GM19438 (cell line): Measurements from ENCODE around the gene TMEM223.
"Not testable (repeated sequence)": the region's sequence is repeated elsewhere in the genome, so short reads cannot be mapped to it uniquely, and the experiment has no call there.

ENCODE experiments used
- ATAC-seq: cut with Tn5 transposase; IDR thresholded peaks from one replicate; pipeline ENCODE4 v1.9.1; 2021; ENCODE audit warnings: low read depth; ENCODE audit not compliant: unreplicated experiment

TMEM223 gene

DNA sequence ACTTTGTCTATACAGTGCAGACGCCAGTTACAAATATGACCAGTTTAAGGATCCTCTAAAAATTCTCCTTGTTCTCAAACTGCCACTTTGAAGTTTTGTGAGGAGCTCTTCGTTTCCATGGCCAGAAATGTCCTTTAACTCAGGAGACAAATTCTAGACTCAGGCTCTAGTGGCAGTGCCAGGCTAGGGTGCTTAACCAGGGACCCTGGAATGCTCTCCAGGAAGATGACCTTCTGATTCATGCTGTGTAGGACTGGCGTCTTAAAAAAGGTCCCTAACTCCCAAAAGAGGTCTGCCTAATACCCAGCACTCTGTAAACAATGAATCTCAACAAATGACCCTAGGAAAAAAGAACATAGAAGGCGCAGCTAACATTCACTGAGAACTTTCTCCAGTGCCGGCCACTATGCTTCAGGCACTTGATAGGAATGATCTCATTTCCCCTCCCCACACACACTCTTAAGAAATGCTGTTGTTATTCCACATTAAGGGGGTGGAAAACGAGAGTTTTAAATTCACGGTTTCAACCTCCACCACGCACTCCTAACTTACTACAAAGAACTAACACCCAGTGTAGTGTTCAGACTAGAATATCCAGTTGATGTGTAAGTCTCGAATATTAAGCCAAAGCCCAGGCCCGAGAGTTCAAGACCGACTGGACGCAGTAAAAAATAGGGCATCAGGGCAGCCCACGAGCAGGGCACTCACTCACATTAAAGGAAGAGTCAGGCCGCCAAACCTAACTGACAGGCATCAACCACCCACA is 12.7 kb upstream of the TMEM223 start:
- peak; percentile 5 for ATAC-seq

DNA sequence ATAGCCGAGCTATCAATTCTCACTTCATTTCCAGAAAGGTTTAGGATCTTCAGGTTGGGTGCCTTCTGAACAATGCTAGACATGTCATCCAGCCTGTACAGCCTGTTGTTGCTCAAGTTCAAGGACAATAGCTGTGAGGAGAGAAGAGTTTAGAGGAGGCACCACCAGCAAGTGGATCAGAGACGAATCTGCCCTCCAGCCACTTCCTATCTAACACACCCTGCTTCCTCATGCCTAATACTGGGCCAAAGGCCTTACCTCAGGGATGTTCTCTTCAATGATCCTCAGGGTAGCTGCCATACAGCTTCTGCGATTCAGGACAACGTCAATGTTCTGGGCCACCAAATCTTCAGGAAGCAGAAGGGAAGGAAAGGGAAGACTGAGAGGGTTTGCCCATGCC is 9.3 kb upstream of the TMEM223 start:
- no peak for ATAC-seq

DNA sequence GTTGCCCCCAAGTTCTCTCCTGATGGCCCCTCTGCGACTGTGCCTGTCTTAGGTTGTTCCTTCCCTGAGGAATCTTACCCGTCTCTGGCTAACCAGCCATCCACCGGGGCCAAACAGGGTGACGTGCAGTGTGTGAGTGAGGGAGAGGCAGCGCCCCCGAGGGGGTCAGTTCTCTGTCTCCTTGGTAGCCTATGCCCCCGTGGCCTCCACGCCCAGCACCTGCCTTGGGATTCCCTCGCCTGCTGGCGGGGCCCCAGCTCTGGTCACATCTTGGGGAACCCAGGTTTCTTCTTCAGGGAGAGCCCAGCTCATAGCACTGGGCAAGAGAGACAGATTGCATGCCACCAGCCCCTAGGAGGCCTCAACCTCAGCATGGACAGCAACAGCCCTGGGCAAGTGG is 7.7 kb upstream of the TMEM223 start:
- ATAC-seq = no peak

DNA sequence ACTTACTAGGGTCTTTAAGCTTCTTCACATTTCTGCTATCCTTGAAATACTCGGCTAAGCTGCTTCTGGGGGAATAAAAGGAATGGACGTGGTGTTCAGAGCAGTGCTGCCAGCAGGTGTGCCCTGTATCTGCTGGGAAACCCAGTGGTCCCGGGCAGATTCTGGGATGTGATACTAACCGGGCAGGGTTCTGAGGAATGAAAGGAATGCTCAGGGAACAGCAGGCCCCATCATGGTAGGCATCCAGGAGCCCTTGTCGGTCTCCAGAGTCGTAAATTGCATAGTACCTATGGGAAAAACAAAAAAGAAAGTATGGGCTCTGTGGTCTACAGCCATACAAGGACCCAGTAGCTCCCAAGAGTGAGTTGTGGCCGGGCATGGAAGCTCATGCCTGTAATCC is 4.5 kb upstream of the TMEM223 start:
- ATAC-seq = no peak

DNA sequence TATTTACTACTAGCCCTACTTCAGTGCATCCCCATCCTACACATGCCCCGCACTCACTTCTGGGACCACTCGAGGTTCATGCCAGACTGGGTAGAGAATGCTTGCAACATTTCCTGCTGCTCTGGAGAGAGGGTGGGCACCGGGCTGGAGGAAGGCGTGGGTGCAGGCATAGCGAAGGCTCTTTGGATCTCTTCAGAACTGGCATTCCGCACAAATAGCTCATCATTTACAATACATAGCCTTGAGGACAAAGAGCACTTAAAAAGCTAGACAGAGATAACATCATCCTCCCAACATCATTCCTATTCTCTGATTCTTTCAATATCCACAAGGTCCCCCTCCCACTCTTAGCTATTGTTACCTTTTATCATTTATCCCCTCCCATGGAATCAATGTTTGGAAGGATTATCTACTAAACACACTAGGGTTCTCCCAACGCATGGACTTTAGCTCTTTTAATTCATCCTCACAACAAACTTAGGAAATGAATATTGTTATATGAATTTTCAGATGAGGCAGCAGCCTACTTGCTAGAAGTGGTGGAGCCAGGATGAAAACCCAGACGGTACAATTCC is 2.5 kb upstream of the TMEM223 start:
- no peak for ATAC-seq

DNA sequence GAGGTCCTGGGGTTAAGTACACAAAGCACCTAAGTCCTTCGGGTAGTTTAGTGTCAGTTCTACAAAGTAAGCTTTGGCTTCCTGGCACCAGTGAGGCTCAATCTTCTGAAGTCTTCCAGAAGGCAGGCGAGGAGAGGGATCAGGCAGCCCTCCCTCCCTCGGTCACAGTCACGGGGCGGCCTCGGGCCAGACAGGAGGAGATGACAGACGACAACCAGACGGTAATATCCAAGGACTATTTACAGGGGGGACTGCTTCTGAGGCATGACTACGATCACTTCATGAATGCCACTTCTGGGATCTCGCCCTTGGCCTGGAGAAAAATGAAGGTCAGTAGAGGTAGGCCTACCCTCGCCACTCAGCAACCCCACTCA is 383 bp upstream of the TMEM223 start:
- no peak for ATAC-seq

DNA sequence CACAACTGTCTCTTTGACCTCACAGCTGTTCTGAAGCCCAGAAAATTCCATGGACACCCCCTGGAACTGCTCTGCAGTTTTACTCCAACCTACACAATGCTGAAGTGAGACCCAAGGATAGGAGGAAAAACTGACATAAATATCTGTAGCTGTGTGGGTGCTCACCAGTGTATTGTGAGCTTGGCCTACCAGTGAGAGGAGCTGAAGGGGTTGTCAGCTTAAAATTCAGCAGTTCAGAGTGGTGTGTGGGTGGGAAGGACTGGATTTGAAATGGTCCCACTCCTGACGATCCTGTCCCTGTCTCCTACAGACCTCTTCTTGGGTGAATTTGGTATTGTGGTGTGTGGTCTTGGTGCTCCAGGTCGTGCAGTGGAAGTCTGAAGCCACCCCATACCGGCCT is 2.2 kb downstream of the TMEM223 start:
- ATAC-seq = no peak

DNA sequence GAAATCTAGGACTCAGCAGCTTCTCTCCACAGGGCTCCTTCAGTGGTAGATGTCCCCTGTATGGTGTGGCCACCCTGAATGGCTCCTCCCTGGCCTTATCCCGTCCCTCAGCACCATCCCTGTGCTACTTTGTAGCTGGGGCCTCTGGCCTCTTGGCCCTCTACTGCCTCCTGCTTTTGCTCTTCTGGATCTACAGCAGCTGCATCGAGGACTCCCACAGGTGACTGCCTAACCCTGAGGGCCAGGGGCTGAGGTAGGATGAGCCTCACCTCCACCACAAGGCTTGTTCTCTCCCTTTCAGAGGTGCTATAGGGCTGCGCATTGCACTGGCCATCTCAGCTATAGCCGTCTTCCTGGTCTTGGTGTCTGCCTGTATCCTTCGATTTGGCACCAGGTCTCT is 2.8 kb downstream of the TMEM223 start:
- no peak for ATAC-seq

DNA sequence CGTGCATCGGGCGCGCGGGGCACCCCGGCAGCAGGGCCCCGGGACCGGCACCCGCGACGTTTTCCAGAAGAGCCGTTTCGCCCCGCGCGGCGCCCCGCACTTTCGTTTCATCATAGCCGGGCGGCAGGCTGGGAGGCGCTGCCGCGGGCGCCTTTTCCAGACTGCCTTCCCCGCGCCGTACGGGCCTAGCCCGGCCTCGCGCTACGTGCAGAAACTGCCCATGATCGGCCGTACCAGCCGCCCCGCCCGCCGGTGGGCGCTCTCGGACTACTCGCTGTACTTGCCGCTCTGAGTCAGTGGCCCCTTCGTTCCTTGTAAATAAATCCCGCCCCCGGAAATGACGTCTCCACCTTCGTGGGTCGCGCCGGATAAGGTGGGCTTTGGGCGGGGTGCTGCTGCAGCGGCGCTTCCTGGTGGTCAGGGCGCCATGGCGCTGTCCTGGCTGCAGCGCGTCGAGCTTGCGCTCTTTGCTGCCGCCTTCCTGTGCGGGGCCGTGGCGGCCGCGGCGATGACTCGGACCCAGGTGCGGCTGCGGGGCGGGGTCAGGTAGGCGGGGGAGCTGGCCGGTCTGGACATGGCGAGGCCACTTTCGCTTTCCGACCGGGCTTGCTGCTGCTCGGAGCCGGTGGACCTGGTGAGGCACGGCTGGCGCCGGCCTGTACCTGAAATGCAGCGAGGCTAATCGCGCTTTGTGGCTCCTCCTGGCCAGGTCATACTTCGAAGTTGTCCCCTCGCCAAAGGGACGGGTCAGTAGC is 4.6 kb downstream of the TMEM223 start, which contains the start of gene TMEM179B:
TSS of gene TMEM179B (plus strand) at position 398 of the 755 bp plus-strand sequence. CDS start at position 428, 30 bp downstream.
- peak; percentile 73 for ATAC-seq

DNA sequence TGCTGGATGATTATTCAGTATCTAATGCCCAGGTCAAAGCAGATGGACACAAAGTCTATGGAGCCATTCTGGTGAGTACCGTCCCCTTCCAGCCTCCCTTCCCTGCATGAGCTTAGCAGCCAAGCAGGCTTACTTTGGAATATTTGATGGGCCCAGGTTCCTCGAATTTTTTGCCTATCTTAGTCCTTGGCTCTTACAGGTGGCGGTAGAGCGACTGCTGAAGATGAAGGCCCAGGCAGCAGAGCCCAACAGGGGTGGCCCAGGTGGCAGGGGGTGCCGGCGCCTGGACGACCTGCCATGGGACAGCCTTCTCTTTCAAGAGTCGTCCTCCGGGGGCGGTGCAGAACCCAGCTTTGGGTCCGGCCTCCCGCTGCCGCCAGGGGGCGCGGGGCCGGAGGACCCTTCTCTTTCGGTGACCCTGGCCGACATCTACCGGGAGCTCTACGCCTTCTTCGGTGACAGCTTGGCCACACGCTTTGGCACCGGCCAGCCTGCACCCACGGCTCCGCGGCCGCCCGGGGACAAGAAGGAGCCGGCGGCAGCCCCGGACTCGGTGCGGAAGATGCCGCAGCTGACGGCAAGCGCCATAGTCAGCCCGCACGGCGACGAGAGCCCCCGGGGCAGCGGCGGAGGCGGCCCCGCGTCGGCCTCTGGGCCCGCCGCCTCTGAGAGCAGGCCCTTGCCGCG is 5.3 kb downstream of the TMEM223 start:
- ATAC-seq = no peak

DNA sequence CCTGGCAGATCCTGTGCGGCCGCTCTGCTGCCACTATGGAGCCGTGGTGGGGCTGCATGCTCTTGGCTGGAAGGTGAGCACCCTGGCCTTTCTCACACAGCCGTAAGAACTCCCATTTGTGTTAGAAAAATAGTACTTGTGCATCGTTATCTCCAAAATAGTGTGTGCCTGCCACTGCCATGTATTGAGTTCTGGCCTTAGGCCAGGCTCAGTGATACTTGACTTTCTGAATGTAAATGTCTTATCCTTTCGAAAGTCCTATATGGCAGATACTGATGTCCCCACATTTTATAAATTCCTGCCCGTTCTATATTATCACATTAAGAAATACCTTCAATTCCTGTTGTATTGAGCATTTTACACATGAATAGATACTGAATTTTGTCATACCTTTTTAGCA is 9.1 kb downstream of the TMEM223 start:
- no peak for ATAC-seq

DNA sequence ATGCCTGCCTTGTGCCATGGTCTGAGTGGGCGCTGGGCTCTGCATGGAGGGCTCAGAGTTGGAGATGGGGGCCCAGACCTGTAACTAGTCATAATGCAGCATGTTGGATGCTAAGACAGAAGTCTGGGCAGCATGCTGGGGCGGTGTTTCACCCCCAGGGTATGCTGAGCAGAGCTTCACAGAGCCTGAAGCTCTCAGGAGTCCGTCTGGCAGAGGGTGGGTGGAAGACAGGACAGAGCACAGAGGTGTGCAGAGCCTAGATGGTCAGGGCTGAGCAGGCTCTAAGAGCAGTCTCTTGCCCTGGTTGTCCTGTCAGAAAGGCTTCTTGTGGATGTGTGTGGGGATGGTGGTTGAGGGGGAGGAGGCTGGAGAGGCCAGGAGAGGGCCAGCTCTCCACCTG is 13.4 kb downstream of the TMEM223 start:
- ATAC-seq = no peak

DNA sequence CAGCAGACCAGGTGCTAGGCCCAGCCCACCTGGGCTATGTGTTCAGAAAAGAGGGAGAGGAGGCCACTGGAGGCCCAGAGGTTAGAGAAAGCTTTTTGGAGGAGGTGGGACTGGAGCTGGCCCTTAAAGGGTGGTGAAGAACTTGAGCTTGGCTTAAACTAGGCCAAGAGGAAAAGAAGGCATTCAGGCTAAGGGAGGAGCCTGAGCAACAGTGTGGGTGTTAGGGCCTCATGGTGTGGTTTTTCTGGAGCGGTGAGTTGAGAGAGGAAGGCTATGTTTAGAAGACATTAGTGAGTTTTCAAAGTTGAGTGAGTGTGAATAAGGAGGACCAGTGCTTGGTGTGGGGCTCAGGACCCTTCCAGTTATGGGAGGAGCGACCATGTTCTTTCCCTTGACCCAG is 14.4 kb downstream of the TMEM223 start:
- no peak for ATAC-seq

DNA sequence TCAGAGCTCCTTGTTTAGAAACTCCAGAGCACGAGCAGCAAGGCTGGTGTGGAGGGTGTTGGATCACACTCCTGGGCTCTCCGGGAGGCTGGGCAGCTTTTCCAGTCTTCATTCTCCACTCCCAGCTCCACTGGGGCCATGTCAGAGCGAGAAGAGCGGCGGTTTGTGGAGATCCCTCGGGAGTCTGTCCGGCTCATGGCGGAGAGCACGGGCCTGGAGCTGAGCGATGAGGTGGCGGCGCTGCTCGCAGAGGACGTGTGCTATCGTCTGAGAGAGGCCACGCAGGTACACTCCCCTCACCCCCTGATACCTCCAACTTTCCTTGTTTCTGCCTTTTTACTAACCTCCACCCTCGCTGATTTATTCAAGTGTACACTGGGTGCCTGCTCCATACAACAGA is 16.2 kb downstream of the TMEM223 start:
- ATAC-seq = no peak

DNA sequence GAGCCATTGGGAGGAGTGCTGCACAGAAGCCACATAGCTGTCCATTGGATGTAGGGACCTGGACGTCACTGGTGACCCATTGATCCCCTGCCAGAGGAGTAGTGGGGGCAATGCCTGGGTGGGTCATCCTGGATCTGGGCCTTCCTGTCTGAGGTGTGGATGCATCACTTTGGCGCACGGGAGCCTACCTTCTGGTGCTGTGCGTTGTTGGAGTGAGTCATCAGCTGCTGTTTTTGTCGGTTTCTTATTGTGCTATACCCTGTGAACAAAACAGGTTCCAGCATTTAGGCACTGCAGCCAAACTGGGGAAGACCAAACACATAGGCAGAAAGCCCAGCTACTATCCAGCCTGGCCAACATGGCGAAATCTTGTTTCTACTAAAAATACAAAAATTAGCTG is 17.4 kb downstream of the TMEM223 start:
- ATAC-seq = no peak

DNA sequence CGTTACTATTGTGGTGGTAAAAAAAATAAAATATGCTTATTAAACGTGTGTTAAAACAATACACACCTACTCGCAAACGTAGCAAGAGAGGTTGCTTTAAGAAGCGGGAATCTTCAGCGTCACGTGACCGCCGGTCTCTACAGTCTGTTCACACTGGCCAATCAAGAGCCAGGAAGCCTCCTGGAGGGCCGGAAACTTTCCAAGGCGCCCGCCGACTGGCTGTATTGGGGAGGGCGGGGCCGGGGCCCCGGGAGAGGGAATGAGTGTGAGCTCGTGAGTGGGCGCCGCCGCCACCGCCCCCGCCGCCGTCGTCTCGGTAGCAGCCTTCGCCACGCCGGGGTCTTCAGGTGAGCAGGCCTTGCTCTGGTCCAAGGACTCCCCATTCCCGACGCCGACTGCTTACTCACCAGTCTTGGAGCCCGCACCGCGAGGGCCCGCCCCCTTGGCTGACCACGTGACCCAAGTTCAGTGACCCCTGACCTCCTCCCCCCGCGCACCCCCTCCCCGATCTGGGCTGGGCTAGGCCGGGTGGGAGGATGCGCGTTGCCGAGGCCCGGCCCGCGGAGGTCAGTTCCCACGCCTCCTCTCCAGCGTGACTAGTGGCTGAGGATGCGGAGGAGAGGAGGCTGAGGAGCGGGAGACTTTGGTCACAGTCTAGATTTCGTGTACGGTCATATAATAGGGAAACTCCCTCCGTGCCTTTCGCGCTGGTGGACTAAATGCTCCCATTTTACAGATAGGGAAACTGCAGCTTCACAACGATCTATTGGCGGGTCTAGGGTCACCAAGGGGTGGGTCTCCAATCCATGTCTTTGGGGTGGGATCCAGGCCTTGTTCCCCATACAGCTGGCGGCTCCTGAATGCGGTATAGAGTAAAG is 20.4 kb downstream of the TMEM223 start, which contains the start of gene TAF6L:
TSS of gene TAF6L (plus strand) at position 253 of the 878 bp plus-strand sequence. CDS start 4,388 bp downstream, outside the sequence.
- peak; percentile 86 for ATAC-seq

DNA sequence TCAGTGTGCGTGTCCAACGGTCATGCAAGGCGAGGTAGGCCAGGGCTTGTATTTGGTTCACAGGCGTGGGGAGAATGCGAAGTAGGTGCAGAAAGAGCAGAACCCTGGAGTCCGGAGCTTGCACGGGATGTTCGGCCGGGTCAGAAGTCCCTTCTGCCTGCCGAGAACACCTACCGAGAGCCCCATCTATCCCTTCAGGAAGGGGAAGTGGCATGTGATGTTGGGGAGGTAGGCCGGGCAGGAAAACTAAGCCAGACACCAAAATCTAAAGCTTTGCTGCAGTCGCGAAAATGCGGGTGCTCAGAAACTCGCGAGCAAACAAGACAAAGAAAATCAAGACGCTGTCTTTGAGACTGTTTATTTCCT is 21.0 kb downstream of the TMEM223 start:
- ATAC-seq = no peak

DNA sequence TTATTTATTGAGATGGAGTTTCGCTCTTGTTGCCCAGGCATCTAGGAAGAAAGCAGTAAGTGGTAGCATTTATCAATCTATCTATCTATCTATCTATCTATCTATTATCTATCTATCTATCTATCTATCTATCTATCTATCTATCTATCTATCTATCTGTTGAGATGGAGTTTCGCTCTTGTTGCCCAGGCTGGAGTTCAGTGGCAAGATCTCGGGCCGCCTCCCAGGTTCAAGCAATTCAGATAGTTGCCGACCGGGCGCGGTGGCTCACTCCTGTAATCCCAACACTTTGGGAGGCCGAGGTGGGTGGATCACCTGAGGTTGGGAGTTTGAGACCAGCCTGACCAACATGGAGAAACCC is 31.0 kb downstream of the TMEM223 start:
- ATAC-seq = not testable (repeated sequence)

DNA sequence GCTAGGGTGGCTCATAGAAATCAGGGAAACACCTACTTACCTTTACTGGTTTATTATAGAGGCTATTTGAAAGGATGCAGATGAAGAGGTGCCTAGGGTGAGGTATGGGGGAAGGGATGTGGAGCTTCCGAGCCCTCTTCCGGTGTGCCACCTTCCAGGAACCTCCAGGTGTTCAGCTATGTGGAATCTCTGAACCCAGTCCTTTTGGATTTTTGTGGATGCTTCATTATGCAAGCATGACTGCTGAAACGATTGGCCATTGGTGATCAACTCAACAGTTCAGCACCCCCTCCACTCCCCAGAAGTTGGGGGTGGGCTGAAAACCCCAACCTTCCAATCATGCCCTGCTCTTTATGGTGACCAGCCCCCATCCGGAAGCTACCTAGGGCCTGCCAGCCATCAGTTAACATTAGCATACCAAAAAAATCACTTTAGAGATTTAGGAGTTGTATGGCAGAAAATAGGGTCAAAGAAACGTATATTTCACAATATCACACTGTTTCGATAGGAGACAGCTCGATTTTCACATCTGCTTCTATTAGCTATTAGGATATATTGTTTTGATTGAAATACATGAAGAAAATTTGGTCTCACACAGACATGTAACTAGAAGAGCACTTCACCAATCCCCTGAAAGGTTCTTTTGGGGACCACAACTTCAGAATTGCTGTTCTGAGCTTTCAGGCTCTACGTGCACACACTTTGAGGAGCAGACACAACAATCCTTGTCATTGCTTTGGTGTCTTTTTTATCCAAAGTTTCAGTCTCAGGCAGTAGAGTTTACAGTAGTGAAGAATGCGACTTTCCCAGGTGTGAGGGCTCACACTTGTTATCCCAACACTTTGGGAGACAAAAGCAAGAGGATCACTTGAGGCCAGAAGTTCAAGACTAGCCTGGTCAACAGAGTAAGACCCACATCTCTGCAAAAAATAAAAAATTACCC is 33.7 kb downstream of the TMEM223 start:
- ATAC-seq = no peak
